IMR-90 (cell line): ENCODE measurements around the gene ANKHD1. TPM values are rescaled to one million over a fixed set of nuclear protein-coding genes. Genes with fewer than 3 reads are reported as not detected.
A peak's percentile ranks its signal among the peaks of the same experiment; 100 is the strongest.

ENCODE experiments used
- ATAC-seq: fragments of 200-7000 bp; cut with Tn5 transposase; 2 replicates; pipeline ENCODE4 v1.9.1; 2020; ENCODE audit warnings: low read depth, mild to moderate bottlenecking, moderate library complexity
- BruUV-seq: library from RNA; stranded (reverse); fragments of 400-500 nt; replicated peaks from 2 replicates; lab custom pipeline; 2021; lab: Mats Ljungman, UMichigan
- CTCF ChIA-PET: fragments of 300-600 bp; formaldehyde crosslinking; extraction: SDS; loops from one replicate; lab custom pipeline; 2021; ENCODE audit warnings: antibody characterized with exemption; lab: Yijun Ruan, JAX
- POLR2A ChIA-PET: fragments of 300-600 bp; sonication (Branson Sonifier 250); formaldehyde crosslinking; loops from one replicate; lab custom pipeline; 2022; ENCODE audit warnings: antibody characterized with exemption; ENCODE audit not compliant: unreplicated experiment; lab: Charles Lee
- DNase-seq: peaks from one replicate; pipeline ENCODE4 v3.0.0; 2013
- H2AFZ ChIP-seq: replicated peaks from 2 replicates; pipeline ENCODE3; 2013; ENCODE audit warnings: low read length, mild to moderate bottlenecking; ENCODE audit not compliant: poor library complexity
- H2AK5ac ChIP-seq: 2 replicates; pipeline ENCODE4 v1.6.1; 2013; ENCODE audit warnings: low read depth, low read length, inconsistent platforms
- H2AK9ac ChIP-seq: replicated peaks from 2 replicates; pipeline ENCODE3; 2013; ENCODE audit warnings: mild to moderate bottlenecking, low read depth, low read length, moderate library complexity; ENCODE audit not compliant: poor library complexity
- H2BK120ac ChIP-seq: 2 replicates; pipeline ENCODE4 v1.6.1; 2013; ENCODE audit warnings: low read depth, low read length, inconsistent platforms
- H2BK15ac ChIP-seq: 3 replicates; pipeline ENCODE4 v1.6.1; 2013; ENCODE audit warnings: low read depth, low read length, inconsistent platforms
- H2BK20ac ChIP-seq: 2 replicates; pipeline ENCODE4 v1.6.1; 2013; ENCODE audit warnings: low read depth, mild to moderate bottlenecking, inconsistent platforms, low read length, moderate library complexity
- H2BK5ac ChIP-seq: 2 replicates; pipeline ENCODE4 v1.6.1; 2013; ENCODE audit warnings: mild to moderate bottlenecking, low read depth, low read length, inconsistent platforms; ENCODE audit not compliant: poor library complexity, severe bottlenecking
- H3K14ac ChIP-seq: replicated peaks from 2 replicates; pipeline ENCODE4 v1.6.1; 2013; ENCODE audit warnings: low read depth, low read length, inconsistent platforms
- H3K18ac ChIP-seq: 2 replicates; pipeline ENCODE4 v1.6.1; 2013; ENCODE audit warnings: low read depth, low read length, control low read depth
- H3K23ac ChIP-seq: 2 replicates; pipeline ENCODE4 v1.6.1; 2013; ENCODE audit warnings: low read depth, low read length, inconsistent platforms
- H3K27ac ChIP-seq: 2 replicates; pipeline ENCODE4 v1.5.1; 2013; ENCODE audit warnings: mild to moderate bottlenecking, control low read depth, low read length; ENCODE audit not compliant: insufficient read depth
- H3K27me3 ChIP-seq: 2 replicates; pipeline ENCODE4 v1.6.1; 2013; ENCODE audit warnings: low read length; ENCODE audit not compliant: control insufficient read depth, insufficient read depth
- H3K36me3 ChIP-seq: 2 replicates; pipeline ENCODE4 v1.6.1; 2013; ENCODE audit warnings: low read length, mixed read lengths; ENCODE audit not compliant: control insufficient read depth, insufficient read depth
- H3K4ac ChIP-seq: 2 replicates; pipeline ENCODE4 v1.6.1; 2013; ENCODE audit warnings: low read depth, low read length, inconsistent platforms
- H3K4me1 ChIP-seq: 2 replicates; pipeline ENCODE4 v1.6.1; 2013; ENCODE audit warnings: low read length, mixed read lengths; ENCODE audit not compliant: control insufficient read depth, insufficient read depth
- H3K4me2 ChIP-seq: 2 replicates; pipeline ENCODE4 v1.6.1; 2013; ENCODE audit warnings: low read depth, mild to moderate bottlenecking, control low read depth, low read length, moderate library complexity
- H3K4me3 ChIP-seq: 2 replicates; pipeline ENCODE4 v1.5.1; 2013; ENCODE audit warnings: low read depth, mild to moderate bottlenecking, control low read depth, low read length, moderate library complexity; ENCODE audit not compliant: insufficient read depth
- H3K56ac ChIP-seq: 2 replicates; pipeline ENCODE4 v1.6.1; 2013; ENCODE audit warnings: low read length, inconsistent platforms; ENCODE audit not compliant: insufficient read depth; ENCODE audit errors: extremely low read depth
- H3K79me1 ChIP-seq, 2 experiments: 2 replicates each; pipeline ENCODE4 v1.6.1; 2013; ENCODE audit warnings: low read length in 2 of 2, inconsistent platforms in 1 of 2, low read depth in 1 of 2
- H3K9ac ChIP-seq: 2 replicates; pipeline ENCODE4 v1.6.1; 2013; ENCODE audit warnings: low read depth, low read length, control low read depth
- H3K9me1 ChIP-seq: 2 replicates; pipeline ENCODE4 v1.6.1; 2013; ENCODE audit warnings: low read length, inconsistent platforms; ENCODE audit not compliant: insufficient read depth
- H3K9me3 ChIP-seq: 2 replicates; pipeline ENCODE4 v1.6.1; 2013; ENCODE audit warnings: low read length; ENCODE audit not compliant: control insufficient read depth, insufficient read depth
- H4K20me1 ChIP-seq: 2 replicates; pipeline ENCODE4 v1.6.1; 2013; ENCODE audit warnings: low read length, inconsistent platforms; ENCODE audit not compliant: insufficient read depth
- H4K5ac ChIP-seq: 2 replicates; pipeline ENCODE4 v1.6.1; 2013; ENCODE audit warnings: mild to moderate bottlenecking, low read depth, low read length, control low read depth
- H4K8ac ChIP-seq, 2 experiments: 2 replicates each; pipeline ENCODE4 v1.6.1; 2013; ENCODE audit warnings: low read depth in 2 of 2, low read length in 2 of 2, control low read depth in 1 of 2, inconsistent platforms in 1 of 2
- H4K91ac ChIP-seq: 2 replicates; pipeline ENCODE4 v1.6.1; 2013; ENCODE audit warnings: low read depth, low read length, inconsistent platforms; ENCODE audit not compliant: insufficient read depth
- BHLHE40 ChIP-seq: fragments of 150-350 bp; IDR thresholded peaks from 2 replicates; pipeline ENCODE4 v1.6.1; 2016; ENCODE audit warnings: mild to moderate bottlenecking, low read depth, low read length
- CEBPB ChIP-seq: IDR thresholded peaks from 2 replicates; pipeline ENCODE4 v1.6.1; 2012; ENCODE audit warnings: low read depth, low read length, improper control_type of control experiment
- CHD1 ChIP-seq: IDR thresholded peaks from 2 replicates; pipeline ENCODE4 v1.6.1; 2012; ENCODE audit warnings: low read depth, low read length, improper control_type of control experiment
- MAFK ChIP-seq: IDR thresholded peaks from 2 replicates; pipeline ENCODE4 v1.6.1; 2012; ENCODE audit warnings: low read depth, low read length, improper control_type of control experiment
- MAZ ChIP-seq: IDR thresholded peaks from 2 replicates; pipeline ENCODE4 v1.6.1; 2012; ENCODE audit warnings: low read depth, mild to moderate bottlenecking, low read length, improper control_type of control experiment, moderate library complexity, borderline replicate concordance
- MXI1 ChIP-seq: IDR thresholded peaks from 2 replicates; pipeline ENCODE4 v1.6.1; 2012; ENCODE audit warnings: low read depth, mild to moderate bottlenecking, low read length, moderate library complexity, borderline replicate concordance
- NFE2L2 ChIP-seq: fragments of 150-350 bp; IDR thresholded peaks from 2 replicates; pipeline ENCODE4 v1.6.1; 2016; ENCODE audit warnings: low read depth, mild to moderate bottlenecking, low read length
- POLR2A ChIP-seq: IDR thresholded peaks from 2 replicates; pipeline ENCODE4 v1.6.1; 2012; ENCODE audit warnings: mild to moderate bottlenecking, low read depth, low read length
- RAD21 ChIP-seq: IDR thresholded peaks from 2 replicates; pipeline ENCODE4 v1.6.1; 2012; ENCODE audit warnings: low read length, improper control_type of control experiment
- RCOR1 ChIP-seq: IDR thresholded peaks from 2 replicates; pipeline ENCODE4 v1.6.1; 2012; ENCODE audit warnings: mild to moderate bottlenecking, low read length, improper control_type of control experiment; ENCODE audit not compliant: insufficient replicate concordance
- SMC3 ChIP-seq: fragments of 150-350 bp; IDR thresholded peaks from 2 replicates; pipeline ENCODE4 v1.6.1; 2016; ENCODE audit warnings: low read depth, mild to moderate bottlenecking, antibody characterized with exemption, low read length, moderate library complexity
- WGBS, 2 experiments: methylation state at CpG; one replicate each; pipeline versions ENCODE4 v1.1.5 to v1.1.7; 2013; ENCODE audit warnings: missing lambda C conversion rate in 2 of 2; ENCODE audit not compliant: insufficient read length in 1 of 2; ENCODE audit errors: extremely low coverage in 2 of 2; 5-methylcytosine and 5-hydroxymethylcytosine counted together
- dilution Hi-C: fragments of 300-500 bp; cut with HindIII; formaldehyde crosslinking; loops from one replicate; pipeline ENCODE4 v1.14.3; 2018; ENCODE audit warnings: low sequenced_read_pairs; ENCODE audit not compliant: unreplicated experiment
- in situ Hi-C: fragments of 300-500 bp; cut with MboI; formaldehyde crosslinking; loops from 3 replicates; pipeline ENCODE4 v1.14.3; 2019; ENCODE audit warnings: low sequenced_read_pairs, inconsistent platforms, mixed read lengths
- intact Hi-C: fragments of 100-400 bp; cut with micrococcal nuclease; formaldehyde crosslinking; loops from 2 replicates; pipeline ENCODE4 v1.10.0; 2022
- polyA plus RNA-seq, 3 experiments: library from polyadenylated mRNA; depleted of rRNA; stranded (reverse); fragments of >200 nt; gene quantifications; 2 replicates each; pipeline ENCODE4 v1.2.3, GENCODE V29; 2012; ENCODE audit warnings: low replicate concordance in 1 of 3
- total RNA-seq: library from RNA; depleted of rRNA; stranded (reverse); fragments of >200 nt; gene quantifications from 2 replicates; pipeline ENCODE4 v1.2.3, GENCODE V29; 2012
- TF ChIP-seq, protein P1 (sequence below): fragments of 150-350 bp; IDR thresholded peaks from 2 replicates; pipeline ENCODE4 v1.6.1; 2016; ENCODE audit warnings: low read depth, mild to moderate bottlenecking, low read length, moderate library complexity, borderline replicate concordance

ANKHD1 gene
- total and polyA plus RNA-seq, 2 of the 4 experiments (the other 2 are of a cell fraction) = 32.1 to 36.7 TPM

DNA sequence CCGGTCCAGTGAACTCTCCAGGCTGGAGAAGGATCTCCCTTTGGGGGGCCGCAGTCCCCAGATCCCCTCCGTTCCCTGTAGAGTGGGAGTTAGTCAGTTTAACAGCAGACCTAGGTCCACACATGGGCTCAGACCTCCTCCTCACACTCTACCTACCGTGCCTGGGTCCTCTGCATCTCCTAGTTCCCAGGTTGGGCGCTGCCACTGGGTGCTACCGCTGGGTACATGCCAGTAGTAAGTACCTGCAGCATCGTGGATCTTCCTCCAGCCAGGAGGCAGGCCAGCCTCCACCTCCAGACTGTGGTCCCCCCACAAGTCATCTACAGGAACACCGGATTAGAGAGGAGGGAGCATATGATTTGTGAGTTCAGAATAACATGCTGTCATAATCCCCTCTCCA is 162.0 kb downstream of the ANKHD1 start (continued):
- no peak for TF ChIP-seq RAD21

DNA sequence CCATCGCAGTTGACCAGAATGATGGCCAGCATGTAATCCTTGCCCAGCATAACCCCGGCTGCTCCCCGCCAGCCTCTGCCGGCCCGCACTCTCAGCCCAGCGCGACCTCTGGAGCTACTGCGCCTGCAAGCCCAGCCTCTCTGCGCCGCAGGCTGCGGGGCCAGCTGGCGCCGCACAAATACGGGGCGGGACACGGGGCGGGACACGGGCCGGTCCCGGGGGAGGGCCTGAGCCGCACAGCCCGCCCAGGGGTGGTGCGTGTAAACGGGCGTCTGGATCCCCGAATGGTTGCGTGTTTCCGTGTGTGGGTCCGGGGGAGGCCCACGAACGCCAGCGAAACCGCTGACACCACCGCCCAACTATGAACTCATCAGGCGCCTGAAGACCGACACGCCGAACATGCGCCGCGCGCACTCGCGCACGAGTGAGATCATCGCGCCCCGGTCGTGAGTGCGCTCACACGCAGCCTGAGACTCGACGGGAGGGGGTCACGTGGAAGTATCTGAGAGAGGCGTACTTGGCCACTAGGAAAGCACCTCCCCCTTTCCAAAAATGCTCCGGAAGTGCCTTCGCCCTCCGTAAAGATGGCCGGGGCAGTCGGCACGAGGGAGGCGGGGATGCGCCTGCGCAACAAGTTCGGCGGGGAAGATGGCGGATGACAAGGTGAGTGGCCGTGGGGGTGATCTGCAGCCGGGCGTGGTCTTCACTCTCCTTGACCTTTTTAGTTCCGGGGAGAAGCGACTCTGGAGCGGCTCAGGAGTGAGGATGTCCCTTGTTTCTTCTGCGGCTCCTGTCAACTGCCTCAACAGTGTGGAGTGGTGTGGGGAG is 162.8 kb downstream of the ANKHD1 start, which contains the start of the genes APBB3 and SLC35A4:
Gene APBB3 (minus strand): TSS at position 403 of the 828 bp plus-strand sequence. CDS start 353 bp downstream, at position 50.
Gene SLC35A4 (plus strand): TSS at position 633 of the 828 bp plus-strand sequence. CDS start 2,342 bp downstream, outside the sequence.
- Histone ChIP-seq H3K4ac (peak within 1 kb of the TSS; percentile 91), H4K5ac (peak within 1 kb of the TSS; percentile 81), H2AK9ac (peak within 1 kb of the TSS; percentile 95), H3K18ac (peak within 1 kb of the TSS; percentile 40), H2AFZ (peak within 1 kb of the TSS; percentile 97), H3K23ac (peak within 1 kb of the TSS; percentile 92), H3K36me3 (peaks cover 35% of the 10 kb centered on the region), H3K4me3 (peak within 1 kb of the TSS; percentile 82), H3K56ac (peak within 1 kb of the TSS; percentile 86), H2BK15ac (peak within 1 kb of the TSS; percentile 53; the same call in 2 of the 3 replicates), H2AK5ac (peak within 1 kb of the TSS; percentile 79), H3K9ac (peak within 1 kb of the TSS; percentile 89), H3K27me3 (no peaks in the 10 kb centered on the region), H2BK120ac (peak within 1 kb of the TSS; percentile 30), H3K79me1 (peaks cover 27 to 54% of the 10 kb centered on the region in 2 experiments), H3K4me1 (peaks cover 8% of the 10 kb centered on the region), H3K14ac (peak within 1 kb of the TSS; percentile 97), H2BK5ac (peak within 1 kb of the TSS; percentile 61), H2BK20ac (no peak within 1 kb of the TSS; the same call in 1 of the 2 replicates), H3K4me2 (peak within 1 kb of the TSS; percentile 92), H3K9me1 (peaks cover 17% of the 10 kb centered on the region), H3K9me3 (no peaks in the 10 kb centered on the region), H4K8ac (peak within 1 kb of the TSS; percentile 83 to 94), H4K20me1 (no peaks in the 10 kb centered on the region), H3K27ac (peak within 1 kb of the TSS; percentile 83), H4K91ac (peak within 1 kb of the TSS; percentile 85)
- DNase-seq (peak; percentile 99), ATAC-seq (peak; percentile 92)
- in situ Hi-C loops (loop anchor here (5.0 kb wide), 1 partner anchor 83 kb away; the partner anchor contains the start of genes IK and NDUFA2), dilution Hi-C loops (no loop called here), intact Hi-C loops (loop anchor here (1.0 kb wide), 1 partner anchor 71 kb away; no protein-coding TSS in a partner anchor)
- ChIA-PET CTCF (no interaction called here), POLR2A (interaction anchor here (0.6 kb wide), 2 partner anchors 76 to 425 kb away, joined by 3 to 4 read pairs; no protein-coding TSS in a partner anchor)
- 1% methylated on average over 15 of the region's 74 CpGs; no CpG with 5 or more reads in 1 of the 2 experiments for WGBS, 2 experiments
- no TSS peak for BruUV-seq
- TF ChIP-seq MAFK (peak; percentile 43; the same call in 1 of the 2 replicates), CEBPB (peak; percentile 24), POLR2A (peak; percentile 88), RAD21 (peak; percentile 16; the same call in 1 of the 2 replicates), CHD1 (no peak), RCOR1 (no peak), NFE2L2 (no peak; the same call in 1 of the 2 replicates), BHLHE40 (peak; percentile 91), SMC3 (0 out of 2 replicates have a peak, but pooled peaks have one; percentile 2), MXI1 (no peak), MAZ (no peak; the same call in 1 of the 2 replicates)
- TF ChIP-seq, protein P1, sequence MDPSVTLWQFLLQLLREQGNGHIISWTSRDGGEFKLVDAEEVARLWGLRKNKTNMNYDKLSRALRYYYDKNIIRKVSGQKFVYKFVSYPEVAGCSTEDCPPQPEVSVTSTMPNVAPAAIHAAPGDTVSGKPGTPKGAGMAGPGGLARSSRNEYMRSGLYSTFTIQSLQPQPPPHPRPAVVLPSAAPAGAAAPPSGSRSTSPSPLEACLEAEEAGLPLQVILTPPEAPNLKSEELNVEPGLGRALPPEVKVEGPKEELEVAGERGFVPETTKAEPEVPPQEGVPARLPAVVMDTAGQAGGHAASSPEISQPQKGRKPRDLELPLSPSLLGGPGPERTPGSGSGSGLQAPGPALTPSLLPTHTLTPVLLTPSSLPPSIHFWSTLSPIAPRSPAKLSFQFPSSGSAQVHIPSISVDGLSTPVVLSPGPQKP = 0 out of 2 replicates have a peak, but pooled peaks have one; percentile 40
